GM12865 (cell line): Measurements from ENCODE around the gene PLET1.
A peak's percentile ranks its signal among the peaks of the same experiment; 100 is the strongest.

Experiments used
- DNase-seq: peaks from one replicate; pipeline ENCODE4 v3.0.0; 2010; ENCODE audit warnings: low read depth
- H3K4me3 ChIP-seq: 2 replicates; pipeline ENCODE4 v1.5.1; 2011; ENCODE audit warnings: mild to moderate bottlenecking, low read depth, low read length, control low read depth
- CTCF ChIP-seq: IDR thresholded peaks from 2 replicates; pipeline ENCODE4 v1.5.1; 2011; ENCODE audit warnings: low read length, control low read depth, low read depth, inconsistent platforms; ENCODE audit not compliant: insufficient read depth; ENCODE audit errors: missing control alignments

Gene PLET1

DNA sequence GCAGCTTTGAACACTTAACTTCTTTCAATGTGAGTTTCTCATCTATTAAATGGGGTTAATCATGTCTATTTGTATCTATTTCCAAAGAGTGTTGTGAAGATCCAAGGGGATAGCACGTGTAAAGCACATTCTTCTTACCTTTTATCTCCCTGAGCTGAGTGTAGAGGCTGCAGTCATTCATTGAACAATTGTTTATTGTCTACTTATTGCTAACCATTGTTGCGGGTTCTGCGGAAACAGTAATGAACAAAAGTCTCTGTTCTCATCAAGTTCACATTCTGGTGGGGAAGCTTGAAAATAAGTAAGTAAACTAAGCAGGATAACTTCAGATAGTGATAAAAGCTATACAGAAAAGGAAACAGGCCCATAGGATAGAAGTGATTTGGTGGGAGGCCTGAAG, 27.4 kb upstream of the PLET1 start:
- no peak overlapping the region for H3K4me3 ChIP-seq
- TF ChIP-seq CTCF = no peak
- no peak for DNase-seq

GRCh38 chr11:112285841-112286311, 25.2 kb upstream of the PLET1 start:
- no peak for TF ChIP-seq CTCF
- no peak for DNase-seq
- no peak overlapping the region for H3K4me3 ChIP-seq

DNA sequence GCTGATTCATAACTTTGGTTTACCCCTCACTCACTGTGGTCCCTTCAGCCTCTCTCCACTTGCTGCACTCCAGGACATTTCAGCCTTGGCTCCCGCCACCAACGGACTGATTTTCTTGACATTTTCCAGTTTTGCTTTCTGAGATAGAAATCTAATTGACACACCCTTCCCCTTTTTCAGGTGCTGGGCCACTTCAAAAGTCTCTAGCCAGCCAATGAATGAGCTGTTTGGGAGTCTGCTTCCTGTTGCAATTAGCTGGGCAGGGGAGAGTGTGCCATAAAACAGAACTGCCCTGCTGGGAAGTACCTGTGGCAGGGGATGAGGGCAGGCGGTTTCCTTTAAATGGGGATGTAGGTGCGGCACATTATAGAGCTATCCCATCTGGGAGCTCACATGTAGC, 21.1 kb upstream of the PLET1 start:
- H3K4me3 ChIP-seq = no peak overlapping the region
- peak; percentile 33 for DNase-seq
- no peak for TF ChIP-seq CTCF

GRCh38 chr11:112280268-112281126, 19.8 kb upstream of the PLET1 start:
- TF ChIP-seq CTCF = peak; percentile 87

GRCh38 chr11:112279901-112280267, 19.2 kb upstream of the PLET1 start:
- peak overlapping the region; percentile 47 for H3K4me3 ChIP-seq
- TF ChIP-seq CTCF = peak; percentile 91
- peak; percentile 77 for DNase-seq

More at GRCh38 chr11:112280268-112281126, 19.8 kb upstream of the PLET1 start:
- H3K4me3 ChIP-seq = peak overlapping the region; percentile 47
- peak; percentile 86 for DNase-seq

GRCh38 chr11:112278803-112279202, 18.1 kb upstream of the PLET1 start:
- TF ChIP-seq CTCF = no peak
- DNase-seq = no peak
- H3K4me3 ChIP-seq = no peak overlapping the region
